Measurements from ENCODE around the gene CDH4. TPM values are rescaled to one million over a fixed set of nuclear protein-coding genes. Genes with fewer than 3 reads are reported as not detected.

The CDH4 gene
- polyA plus RNA-seq, 1 donor (not counting 4 experiments of a cell fraction or from before 2014, with no cell fraction given) = 2.2 TPM

DNA sequence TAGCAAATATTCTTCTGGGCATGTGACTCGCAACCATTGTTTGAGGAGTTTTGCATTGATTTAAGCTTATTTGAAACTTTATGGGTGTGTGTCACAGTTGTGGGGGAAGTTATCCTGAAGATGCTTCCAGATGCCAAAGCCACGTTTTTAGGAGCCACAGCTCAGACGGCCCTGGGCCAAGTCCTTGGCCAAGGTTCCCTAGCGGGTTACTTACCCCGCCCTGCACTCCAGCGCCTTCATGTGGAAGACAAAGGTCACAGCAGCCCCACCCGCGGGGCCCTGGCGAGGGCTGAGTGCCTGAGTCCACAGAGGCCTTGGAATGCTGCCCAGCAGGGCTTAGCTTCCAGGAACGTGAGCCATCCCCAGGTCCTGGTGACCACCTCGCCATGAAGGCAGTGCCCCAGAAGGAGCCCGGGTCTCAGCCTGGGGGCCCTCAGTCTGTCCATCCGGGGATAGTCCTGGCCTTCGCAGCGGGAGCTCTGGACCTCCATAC lies 308.3 kb downstream of the CDH4 start:
- Histone ChIP-seq H3K36me3 (ENCODE audit: control insufficient read depth in 2 of 2, extremely low read depth in 1 of 2, insufficient read depth in 2 of 2, low read length in 2 of 2) (no peaks in the 10 kb centered on the region), H3K27me3 (ENCODE audit: control insufficient read depth, extremely low read depth, insufficient read depth, low read length) (no peaks in the 10 kb centered on the region), H2AFZ (ENCODE audit: control insufficient read depth, low read length) (no peak overlapping the region), H4K20me1 (ENCODE audit: control insufficient read depth, extremely low read depth, insufficient read depth, low read length) (peaks cover 6% of the 10 kb centered on the region), H3K79me2 (ENCODE audit: control insufficient read depth, insufficient read depth, low read length) (no peaks in the 10 kb centered on the region), H3K4me1 (ENCODE audit: control insufficient read depth, extremely low read depth, insufficient read depth, low read length) (peaks cover 13% of the 10 kb centered on the region), H3K4me2 (ENCODE audit: control insufficient read depth, extremely low read depth, insufficient read depth, low read depth, low read length) (no peak overlapping the region), H3K9me3 (ENCODE audit: control insufficient read depth, low read depth, low read length) (no peaks in the 10 kb centered on the region), H3K9ac (ENCODE audit: control insufficient read depth, extremely low read depth, insufficient read depth, low read length) (no peak overlapping the region), H3K27ac (ENCODE audit: control insufficient read depth, insufficient read depth, low read length) (no peak overlapping the region), H3K4me3 (ENCODE audit: control insufficient read depth in 2 of 3, extremely low read depth in 1 of 3, insufficient read depth in 2 of 3, low read depth in 1 of 3, low read length in 3 of 3) (no peak overlapping the region), H3K9me1 (ENCODE audit: control insufficient read depth, extremely low read depth, insufficient read depth, low read length) (peaks cover 7% of the 10 kb centered on the region)
- TF ChIP-seq, protein P1, sequence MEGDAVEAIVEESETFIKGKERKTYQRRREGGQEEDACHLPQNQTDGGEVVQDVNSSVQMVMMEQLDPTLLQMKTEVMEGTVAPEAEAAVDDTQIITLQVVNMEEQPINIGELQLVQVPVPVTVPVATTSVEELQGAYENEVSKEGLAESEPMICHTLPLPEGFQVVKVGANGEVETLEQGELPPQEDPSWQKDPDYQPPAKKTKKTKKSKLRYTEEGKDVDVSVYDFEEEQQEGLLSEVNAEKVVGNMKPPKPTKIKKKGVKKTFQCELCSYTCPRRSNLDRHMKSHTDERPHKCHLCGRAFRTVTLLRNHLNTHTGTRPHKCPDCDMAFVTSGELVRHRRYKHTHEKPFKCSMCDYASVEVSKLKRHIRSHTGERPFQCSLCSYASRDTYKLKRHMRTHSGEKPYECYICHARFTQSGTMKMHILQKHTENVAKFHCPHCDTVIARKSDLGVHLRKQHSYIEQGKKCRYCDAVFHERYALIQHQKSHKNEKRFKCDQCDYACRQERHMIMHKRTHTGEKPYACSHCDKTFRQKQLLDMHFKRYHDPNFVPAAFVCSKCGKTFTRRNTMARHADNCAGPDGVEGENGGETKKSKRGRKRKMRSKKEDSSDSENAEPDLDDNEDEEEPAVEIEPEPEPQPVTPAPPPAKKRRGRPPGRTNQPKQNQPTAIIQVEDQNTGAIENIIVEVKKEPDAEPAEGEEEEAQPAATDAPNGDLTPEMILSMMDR (optimal IDR thresholded peaks at IDR 0.05 in 1 of 3, IDR thresholded peaks at IDR 0.05 in 1 of 3, conservative IDR thresholded peaks at IDR 0.05 in 1 of 3; ENCODE audit: extremely low read depth in 1 of 3, insufficient read depth in 2 of 3, low read length in 3 of 3) = peak in 2 of 3 experiments; percentile 43 to 82
- TF ChIP-seq EZH2 (IDR thresholded peaks at IDR 0.05; ENCODE audit: low read length) = no peak
- no peak for FAIRE-seq
- dilution Hi-C loops (cut with MboI; ENCODE audit: extremely low pct_ligation_motif_present, low sequenced_read_pairs) = no loop called here
- no peak for DNase-seq (ENCODE audit: low read depth, low spot score)

DNA sequence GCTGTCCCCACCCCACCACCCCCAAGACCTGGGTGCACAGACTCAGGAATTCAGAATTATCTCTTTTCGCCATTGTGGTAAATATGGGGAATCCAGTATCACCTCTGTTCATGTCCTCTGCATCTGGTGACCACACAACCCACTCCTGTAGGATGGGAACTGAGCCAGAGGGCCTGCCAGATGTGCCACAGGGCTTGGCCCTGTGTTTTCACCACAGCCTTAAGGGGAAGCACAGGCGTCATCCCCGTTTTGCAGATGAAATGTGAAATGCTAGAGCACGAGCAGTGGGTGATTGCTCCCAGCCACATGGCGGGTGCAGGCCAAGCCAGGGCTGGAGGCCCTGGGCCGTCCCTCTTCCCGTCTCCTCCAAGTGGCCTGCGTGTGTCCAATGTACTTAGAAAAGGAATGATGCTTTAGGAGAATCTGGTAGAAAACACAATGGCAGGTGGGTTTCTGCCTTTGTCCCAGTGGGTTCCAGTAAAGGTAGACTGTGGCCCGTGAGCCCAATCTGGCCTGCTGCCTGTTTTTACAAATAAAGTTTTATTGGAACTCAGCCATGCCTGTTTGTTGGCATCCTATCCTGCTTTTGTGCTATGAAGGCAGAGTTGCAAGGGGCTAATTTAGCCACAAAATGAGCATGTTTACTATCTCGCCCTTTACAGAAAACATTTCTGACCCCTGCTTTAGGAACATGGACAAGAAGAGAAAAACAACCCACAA lies 309.2 kb downstream of the CDH4 start:
- Histone ChIP-seq H3K4me1 (ENCODE audit: control insufficient read depth, extremely low read depth, insufficient read depth, low read length) (peaks cover 5% of the 10 kb centered on the region), H2AFZ (ENCODE audit: control insufficient read depth, low read length) (no peak overlapping the region), H3K36me3 (ENCODE audit: control insufficient read depth in 2 of 2, extremely low read depth in 1 of 2, insufficient read depth in 2 of 2, low read length in 2 of 2) (no peaks in the 10 kb centered on the region), H3K27ac (ENCODE audit: control insufficient read depth, insufficient read depth, low read length) (no peak overlapping the region), H3K79me2 (ENCODE audit: control insufficient read depth, insufficient read depth, low read length) (no peaks in the 10 kb centered on the region), H3K4me3 (ENCODE audit: control insufficient read depth in 2 of 3, extremely low read depth in 1 of 3, insufficient read depth in 2 of 3, low read depth in 1 of 3, low read length in 3 of 3) (no peak overlapping the region), H3K9me3 (ENCODE audit: control insufficient read depth, low read depth, low read length) (no peaks in the 10 kb centered on the region), H3K9me1 (ENCODE audit: control insufficient read depth, extremely low read depth, insufficient read depth, low read length) (peaks cover 7% of the 10 kb centered on the region), H4K20me1 (ENCODE audit: control insufficient read depth, extremely low read depth, insufficient read depth, low read length) (peaks cover 5% of the 10 kb centered on the region), H3K27me3 (ENCODE audit: control insufficient read depth, extremely low read depth, insufficient read depth, low read length) (no peaks in the 10 kb centered on the region), H3K4me2 (ENCODE audit: control insufficient read depth, extremely low read depth, insufficient read depth, low read depth, low read length) (no peak overlapping the region), H3K9ac (ENCODE audit: control insufficient read depth, extremely low read depth, insufficient read depth, low read length) (no peak overlapping the region)
- dilution Hi-C loops (cut with MboI; ENCODE audit: extremely low pct_ligation_motif_present, low sequenced_read_pairs) = no loop called here
- TF ChIP-seq EZH2 (IDR thresholded peaks at IDR 0.05; ENCODE audit: low read length) = no peak
- TF ChIP-seq, protein P1 (optimal IDR thresholded peaks at IDR 0.05 in 1 of 3, IDR thresholded peaks at IDR 0.05 in 1 of 3, conservative IDR thresholded peaks at IDR 0.05 in 1 of 3; ENCODE audit: extremely low read depth in 1 of 3, insufficient read depth in 2 of 3, low read length in 3 of 3) = no peak
- DNase-seq (ENCODE audit: low read depth, low spot score) = no peak
- no peak for FAIRE-seq

Measured in keratinocyte (primary cell).